ENCODE data around the gene NLRP8.

DNA sequence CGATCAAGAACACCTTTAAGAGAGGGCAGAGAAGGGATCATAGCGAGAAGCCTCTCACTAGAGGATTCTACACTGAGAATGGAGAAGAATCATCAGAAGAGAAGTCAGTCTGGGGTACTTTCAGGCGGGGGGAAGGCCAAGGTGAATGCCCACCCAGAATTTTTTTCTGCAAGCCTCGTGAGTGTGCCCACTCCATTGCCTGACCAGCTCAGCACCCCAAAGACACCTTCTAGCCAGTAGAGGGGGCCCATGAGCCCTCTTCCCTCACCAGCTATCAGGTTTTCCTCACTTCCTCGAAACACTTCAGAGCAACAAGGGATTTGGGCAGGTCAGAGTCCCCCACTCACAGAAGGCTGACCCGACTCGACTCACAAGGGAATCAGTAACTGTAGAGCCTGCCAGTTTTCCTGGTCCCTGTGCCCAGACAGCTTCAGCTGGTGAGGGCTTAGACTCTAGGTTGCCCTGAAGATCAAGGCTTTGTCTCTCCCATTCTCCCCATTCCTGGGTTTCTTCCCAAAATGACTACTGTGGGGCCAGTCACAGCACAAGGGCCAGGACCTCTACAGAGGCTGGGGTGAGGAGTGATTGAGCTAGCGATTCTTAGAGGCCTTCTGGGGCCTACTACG, 33.9 kb upstream of the NLRP8 start:
- TF ChIP-seq POLR2A (IDR thresholded peaks at IDR 0.05) = no peak
- TF ChIP-seq, protein P1, sequence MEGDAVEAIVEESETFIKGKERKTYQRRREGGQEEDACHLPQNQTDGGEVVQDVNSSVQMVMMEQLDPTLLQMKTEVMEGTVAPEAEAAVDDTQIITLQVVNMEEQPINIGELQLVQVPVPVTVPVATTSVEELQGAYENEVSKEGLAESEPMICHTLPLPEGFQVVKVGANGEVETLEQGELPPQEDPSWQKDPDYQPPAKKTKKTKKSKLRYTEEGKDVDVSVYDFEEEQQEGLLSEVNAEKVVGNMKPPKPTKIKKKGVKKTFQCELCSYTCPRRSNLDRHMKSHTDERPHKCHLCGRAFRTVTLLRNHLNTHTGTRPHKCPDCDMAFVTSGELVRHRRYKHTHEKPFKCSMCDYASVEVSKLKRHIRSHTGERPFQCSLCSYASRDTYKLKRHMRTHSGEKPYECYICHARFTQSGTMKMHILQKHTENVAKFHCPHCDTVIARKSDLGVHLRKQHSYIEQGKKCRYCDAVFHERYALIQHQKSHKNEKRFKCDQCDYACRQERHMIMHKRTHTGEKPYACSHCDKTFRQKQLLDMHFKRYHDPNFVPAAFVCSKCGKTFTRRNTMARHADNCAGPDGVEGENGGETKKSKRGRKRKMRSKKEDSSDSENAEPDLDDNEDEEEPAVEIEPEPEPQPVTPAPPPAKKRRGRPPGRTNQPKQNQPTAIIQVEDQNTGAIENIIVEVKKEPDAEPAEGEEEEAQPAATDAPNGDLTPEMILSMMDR (IDR thresholded peaks at IDR 0.05) = no peak
